ENCODE measurements around the gene KLF16.

GRCh38 chr19:1882786-1883692 lies 19.7 kb upstream of the KLF16 start:
- TF ChIP-seq, protein P1, sequence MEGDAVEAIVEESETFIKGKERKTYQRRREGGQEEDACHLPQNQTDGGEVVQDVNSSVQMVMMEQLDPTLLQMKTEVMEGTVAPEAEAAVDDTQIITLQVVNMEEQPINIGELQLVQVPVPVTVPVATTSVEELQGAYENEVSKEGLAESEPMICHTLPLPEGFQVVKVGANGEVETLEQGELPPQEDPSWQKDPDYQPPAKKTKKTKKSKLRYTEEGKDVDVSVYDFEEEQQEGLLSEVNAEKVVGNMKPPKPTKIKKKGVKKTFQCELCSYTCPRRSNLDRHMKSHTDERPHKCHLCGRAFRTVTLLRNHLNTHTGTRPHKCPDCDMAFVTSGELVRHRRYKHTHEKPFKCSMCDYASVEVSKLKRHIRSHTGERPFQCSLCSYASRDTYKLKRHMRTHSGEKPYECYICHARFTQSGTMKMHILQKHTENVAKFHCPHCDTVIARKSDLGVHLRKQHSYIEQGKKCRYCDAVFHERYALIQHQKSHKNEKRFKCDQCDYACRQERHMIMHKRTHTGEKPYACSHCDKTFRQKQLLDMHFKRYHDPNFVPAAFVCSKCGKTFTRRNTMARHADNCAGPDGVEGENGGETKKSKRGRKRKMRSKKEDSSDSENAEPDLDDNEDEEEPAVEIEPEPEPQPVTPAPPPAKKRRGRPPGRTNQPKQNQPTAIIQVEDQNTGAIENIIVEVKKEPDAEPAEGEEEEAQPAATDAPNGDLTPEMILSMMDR (conservative IDR thresholded peaks at IDR 0.05) = no peak
- TF ChIP-seq EZH2 (IDR thresholded peaks at IDR 0.05; ENCODE audit: low read depth) = no peak

All from PC-9 (cell line).